Effector memory CD4-positive, alpha-beta T cell (primary cell): ENCODE results near the gene ACVR2B.
A peak's percentile ranks its signal among the peaks of the same experiment; 100 is the strongest.

Experiments used
- DNase-seq, 3 donors: peaks; one replicate each; pipeline ENCODE4 v3.0.0-alpha.2; 2020
- H3K27ac ChIP-seq: 2 replicates; pipeline ENCODE4 v1.7.0; 2013; ENCODE audit warnings: mild to moderate bottlenecking, low read length, moderate library complexity; ENCODE audit not compliant: insufficient read depth, poor library complexity, severe bottlenecking
- H3K27me3 ChIP-seq: replicated peaks from 2 replicates; pipeline ENCODE4 v1.7.0; 2013; ENCODE audit warnings: mild to moderate bottlenecking, low read length; ENCODE audit not compliant: insufficient read depth, control insufficient read depth, poor library complexity, severe bottlenecking
- H3K36me3 ChIP-seq: 2 replicates; pipeline ENCODE4 v1.7.0; 2013; ENCODE audit warnings: mild to moderate bottlenecking, low read length, moderate library complexity; ENCODE audit not compliant: control insufficient read depth, insufficient read depth
- H3K4me1 ChIP-seq: 2 replicates; pipeline ENCODE4 v1.7.0; 2013; ENCODE audit warnings: low read length, mild to moderate bottlenecking; ENCODE audit not compliant: control insufficient read depth, insufficient read depth, poor library complexity, severe bottlenecking
- H3K4me3 ChIP-seq: 2 replicates; pipeline ENCODE4 v1.7.0; 2013; ENCODE audit warnings: low read length, low read depth, mild to moderate bottlenecking; ENCODE audit not compliant: insufficient read depth, poor library complexity, severe bottlenecking
- H3K9me3 ChIP-seq: 2 replicates; pipeline ENCODE4 v1.7.0; 2013; ENCODE audit warnings: mild to moderate bottlenecking, low read length, moderate library complexity; ENCODE audit not compliant: control insufficient read depth

ACVR2B gene

DNA sequence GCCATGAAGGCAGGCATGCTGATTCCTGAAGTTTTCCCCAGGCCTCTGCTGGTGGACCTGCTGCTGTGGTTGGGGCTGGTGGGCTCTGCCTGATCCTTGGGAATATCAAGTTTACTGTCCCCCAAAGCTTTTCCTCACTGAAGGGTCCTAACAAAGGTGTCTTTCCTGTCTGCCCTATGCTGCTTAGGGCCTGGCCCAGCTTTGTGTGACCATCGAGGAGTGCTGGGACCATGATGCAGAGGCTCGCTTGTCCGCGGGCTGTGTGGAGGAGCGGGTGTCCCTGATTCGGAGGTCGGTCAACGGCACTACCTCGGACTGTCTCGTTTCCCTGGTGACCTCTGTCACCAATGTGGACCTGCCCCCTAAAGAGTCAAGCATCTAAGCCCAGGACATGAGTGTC lies 29.3 kb downstream of the ACVR2B start:
- Histone ChIP-seq H3K4me1 (no peaks in the 10 kb centered on the region), H3K27me3 (no peaks in the 10 kb centered on the region), H3K36me3 (peaks cover 30% of the 10 kb centered on the region), H3K4me3 (no peak overlapping the region), H3K9me3 (no peaks in the 10 kb centered on the region), H3K27ac (no peak overlapping the region)
- no peak for DNase-seq

DNA sequence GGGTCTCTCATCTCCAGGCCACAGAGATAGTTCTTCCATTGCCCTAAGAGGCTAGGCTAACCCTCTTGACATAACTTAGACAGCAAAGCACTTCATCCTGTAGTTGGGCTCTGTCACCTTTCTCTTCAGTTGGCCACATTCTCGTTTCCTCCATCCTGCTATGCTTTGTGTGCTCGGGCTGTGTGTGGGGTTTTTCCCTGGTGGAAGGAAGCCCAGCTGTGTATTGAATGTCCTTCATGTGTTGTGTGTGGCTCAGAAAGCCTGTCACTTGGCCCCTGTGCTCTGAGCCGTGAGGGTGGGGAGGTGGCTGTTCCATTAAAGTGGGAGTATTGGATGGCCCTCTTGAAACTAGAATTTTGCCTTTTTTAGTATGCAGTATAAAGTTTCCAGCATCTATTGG lies 33.6 kb downstream of the ACVR2B start:
- peaks cover 12% of the 10 kb centered on the region for H3K36me3 ChIP-seq
- no peak overlapping the region for H3K27ac ChIP-seq
- no peaks in the 10 kb centered on the region for H3K4me1 ChIP-seq
- no peaks in the 10 kb centered on the region for H3K27me3 ChIP-seq
- H3K4me3 ChIP-seq, result no peak overlapping the region
- DNase-seq, result no peak
- no peaks in the 10 kb centered on the region for H3K9me3 ChIP-seq

DNA sequence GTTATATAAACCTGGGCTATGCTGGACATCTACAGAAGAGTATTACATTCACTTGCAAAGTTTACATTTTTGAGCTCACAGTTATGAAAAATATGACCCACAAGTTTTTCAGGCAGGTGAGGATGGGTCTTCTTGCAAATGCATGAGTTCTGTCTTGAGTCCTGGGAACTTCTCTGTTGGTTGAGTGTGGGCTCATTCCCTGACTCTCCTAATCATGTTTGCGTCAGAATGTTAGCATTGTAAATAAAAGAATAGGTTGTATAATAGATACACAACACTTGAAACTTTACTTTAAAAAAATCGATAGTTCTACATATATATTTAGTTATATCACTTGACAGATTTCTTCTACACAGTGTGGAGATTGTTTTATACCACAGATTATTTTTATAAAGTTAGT lies 35.3 kb downstream of the ACVR2B start:
- no peaks in the 10 kb centered on the region for H3K9me3 ChIP-seq
- H3K27me3 ChIP-seq, result no peaks in the 10 kb centered on the region
- H3K36me3 ChIP-seq, result peaks cover 4% of the 10 kb centered on the region
- no peak overlapping the region for H3K27ac ChIP-seq
- DNase-seq, result no peak
- no peaks in the 10 kb centered on the region for H3K4me1 ChIP-seq
- no peak overlapping the region for H3K4me3 ChIP-seq

DNA sequence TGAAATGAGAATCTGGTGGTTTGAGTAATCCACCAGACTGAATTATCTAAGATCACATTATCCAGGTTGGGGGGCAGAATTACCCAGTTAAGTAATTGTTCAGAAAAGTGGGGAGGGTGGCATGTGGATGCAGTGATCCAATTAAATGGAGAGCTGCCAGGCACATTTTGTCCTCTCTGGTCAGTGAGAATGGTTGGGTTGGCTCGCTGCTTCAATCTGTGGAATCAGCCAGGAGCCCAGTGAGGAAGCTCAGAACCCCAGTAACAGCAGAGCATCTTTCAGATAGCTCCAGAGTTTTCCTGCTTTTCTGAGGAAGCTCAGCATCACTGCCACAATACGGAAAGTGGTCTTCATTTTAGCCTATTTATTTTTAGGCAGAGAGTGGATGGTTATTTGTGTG lies 36.1 kb downstream of the ACVR2B start:
- Histone ChIP-seq H3K27ac (no peak overlapping the region), H3K9me3 (no peaks in the 10 kb centered on the region), H3K36me3 (peaks cover 3% of the 10 kb centered on the region), H3K27me3 (no peaks in the 10 kb centered on the region), H3K4me3 (no peak overlapping the region), H3K4me1 (no peaks in the 10 kb centered on the region)
- no peak for DNase-seq

DNA sequence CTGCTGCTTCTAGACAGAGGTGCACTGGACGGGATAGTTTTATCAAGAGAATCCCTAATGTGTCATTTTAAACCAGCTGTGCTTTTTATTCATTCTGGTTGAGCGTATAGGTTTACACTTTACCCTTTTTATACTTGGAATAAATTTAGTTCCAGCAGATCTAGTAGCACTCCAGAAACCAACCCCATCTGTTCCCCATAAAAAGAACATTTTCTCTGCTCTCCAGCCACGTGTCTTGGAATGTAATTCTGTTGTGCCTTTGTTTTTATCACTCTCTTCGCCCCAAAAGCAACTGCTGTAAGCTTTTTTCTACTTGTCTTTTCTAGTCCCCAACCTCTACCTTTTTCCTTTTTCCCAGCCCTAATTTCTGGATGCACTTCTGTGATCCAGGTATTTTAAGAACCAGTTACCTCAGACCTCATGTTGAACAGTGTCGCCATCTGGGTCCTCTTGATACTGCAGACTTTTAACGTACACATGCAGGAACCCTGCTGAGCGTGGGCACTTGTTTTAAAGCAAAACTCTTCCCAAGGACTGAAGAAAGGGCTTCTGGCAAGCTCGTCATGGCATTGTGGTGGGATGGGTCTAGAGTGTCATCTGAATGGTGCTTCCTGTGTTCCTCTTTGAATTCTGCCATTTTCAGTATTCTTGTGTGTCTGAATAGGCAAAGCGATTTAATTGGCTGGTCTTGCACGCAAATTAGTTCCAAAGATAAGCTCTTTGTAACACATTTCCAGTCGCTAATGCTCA lies 36.8 kb downstream of the ACVR2B start:
- no peak for DNase-seq
- Histone ChIP-seq H3K4me3 (no peak overlapping the region), H3K36me3 (no peaks in the 10 kb centered on the region), H3K27ac (no peak overlapping the region), H3K9me3 (no peaks in the 10 kb centered on the region), H3K27me3 (no peaks in the 10 kb centered on the region), H3K4me1 (no peaks in the 10 kb centered on the region)

DNA sequence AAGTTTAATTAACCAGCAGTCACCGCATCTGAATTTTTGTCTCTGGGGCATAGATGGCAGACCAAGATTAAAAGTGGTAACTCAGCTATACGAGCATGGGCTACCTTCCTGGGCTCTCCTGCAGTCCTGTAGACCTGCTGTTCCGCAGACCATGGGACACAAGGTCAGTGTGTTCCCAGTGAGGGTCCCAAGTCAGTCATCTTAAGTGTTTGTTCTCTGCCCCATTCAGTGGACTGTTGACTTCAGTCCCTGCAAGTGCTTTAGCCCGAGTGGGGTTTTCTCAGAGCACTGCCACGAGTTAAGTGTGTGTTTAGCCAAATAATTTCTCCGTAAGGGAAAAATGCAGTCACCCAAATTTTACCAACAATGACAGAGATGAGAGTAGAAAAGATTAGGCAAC lies 37.5 kb downstream of the ACVR2B start:
- Histone ChIP-seq H3K27ac (no peak overlapping the region), H3K27me3 (no peaks in the 10 kb centered on the region), H3K36me3 (no peaks in the 10 kb centered on the region), H3K4me3 (no peak overlapping the region), H3K4me1 (no peaks in the 10 kb centered on the region), H3K9me3 (no peaks in the 10 kb centered on the region)
- DNase-seq, result no peak

DNA sequence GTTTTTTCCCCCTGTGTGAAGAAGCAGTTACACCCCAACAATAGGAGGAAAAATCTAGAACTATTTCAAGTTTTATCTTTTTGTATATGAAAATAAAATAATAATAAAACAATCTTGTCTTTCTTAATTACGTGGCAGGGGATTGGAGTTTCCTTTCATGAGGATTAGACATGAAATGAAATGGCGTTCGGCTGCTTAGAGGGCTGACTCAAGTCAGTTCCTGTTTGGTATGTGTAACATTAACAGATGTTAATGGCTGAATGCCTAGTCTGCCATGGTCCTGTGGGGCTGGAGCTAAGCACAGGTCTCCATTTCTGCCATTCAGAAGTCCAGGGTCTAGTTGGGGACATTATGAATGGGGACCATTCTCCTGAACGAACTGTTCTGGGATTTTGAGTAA lies 39.3 kb downstream of the ACVR2B start:
- H3K27ac ChIP-seq, result no peak overlapping the region
- no peaks in the 10 kb centered on the region for H3K4me1 ChIP-seq
- no peaks in the 10 kb centered on the region for H3K9me3 ChIP-seq
- DNase-seq, result no peak
- H3K36me3 ChIP-seq, result no peaks in the 10 kb centered on the region
- no peaks in the 10 kb centered on the region for H3K27me3 ChIP-seq
- H3K4me3 ChIP-seq, result no peak overlapping the region

DNA sequence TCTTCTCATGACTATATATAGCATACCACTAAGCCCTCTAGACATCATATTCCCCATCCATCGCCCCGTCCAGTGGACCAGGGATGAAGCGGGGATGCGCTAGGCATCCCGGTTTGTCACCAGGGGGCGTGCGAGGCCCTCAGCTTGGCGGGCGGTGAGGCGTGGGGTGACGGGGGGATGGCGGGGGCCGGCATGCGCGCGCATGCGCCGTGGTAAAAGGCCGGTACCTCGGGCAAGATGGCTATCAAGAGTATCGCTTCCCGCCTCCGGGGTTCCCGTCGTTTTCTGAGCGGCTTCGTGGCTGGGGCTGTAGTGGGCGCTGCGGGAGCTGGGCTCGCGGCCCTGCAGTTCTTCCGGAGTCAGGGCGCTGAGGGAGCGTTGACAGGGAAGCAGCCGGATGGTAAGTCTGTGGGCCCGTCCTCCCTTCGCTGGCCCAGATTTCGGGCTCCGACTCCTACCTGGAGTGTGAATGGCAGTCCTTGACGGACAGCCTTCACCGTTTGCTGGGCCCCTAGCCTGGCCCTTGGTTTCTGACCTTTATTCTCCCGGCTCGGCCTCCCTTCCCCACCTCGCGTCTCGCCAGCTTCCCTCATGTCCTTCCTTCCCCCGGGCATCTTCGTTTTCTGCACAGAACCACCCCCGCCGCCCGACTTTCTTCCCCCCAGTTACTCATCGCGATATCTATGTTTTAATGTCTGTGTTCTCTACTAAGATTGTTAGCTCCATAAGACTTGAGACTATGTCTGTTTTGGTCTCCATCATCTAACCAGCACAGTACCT lies 42.6 kb downstream of the ACVR2B start, which contains the start of gene EXOG:
Gene EXOG (plus strand): TSS at position 210 of the 780 bp plus-strand sequence. CDS start 28 bp downstream, at position 238.
- Histone ChIP-seq H3K27me3 (no peaks in the 10 kb centered on the region), H3K4me1 (no peaks in the 10 kb centered on the region), H3K27ac (peak within 1 kb of the TSS; percentile 56), H3K4me3 (peak within 1 kb of the TSS; percentile 78), H3K9me3 (no peaks in the 10 kb centered on the region), H3K36me3 (no peaks in the 10 kb centered on the region)
- peak; percentile 90 to 94 (median 92) for DNase-seq

DNA sequence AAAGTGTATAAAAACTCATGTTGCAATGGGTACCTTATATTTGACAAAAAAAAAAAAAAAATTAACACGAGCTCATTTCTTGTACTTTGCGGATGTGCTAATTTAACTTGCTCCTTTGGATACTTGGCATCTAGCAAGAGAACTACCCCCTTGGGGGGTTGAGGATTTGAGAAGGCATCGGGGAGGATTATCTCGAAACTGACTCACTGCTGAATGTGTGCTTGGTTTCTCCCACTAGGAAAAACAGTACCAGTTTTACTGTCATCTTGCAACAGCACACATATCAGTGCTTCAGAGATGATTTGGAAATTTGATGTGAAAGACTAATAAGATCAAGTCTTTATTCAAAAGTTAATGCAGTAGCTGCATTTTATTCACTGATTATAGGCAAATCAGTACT lies 43.3 kb downstream of the ACVR2B start:
- Histone ChIP-seq H3K36me3 (no peaks in the 10 kb centered on the region), H3K27ac (no peak overlapping the region), H3K4me1 (no peaks in the 10 kb centered on the region), H3K9me3 (no peaks in the 10 kb centered on the region), H3K27me3 (no peaks in the 10 kb centered on the region), H3K4me3 (peak overlapping the region; percentile 78)
- no peak for DNase-seq

DNA sequence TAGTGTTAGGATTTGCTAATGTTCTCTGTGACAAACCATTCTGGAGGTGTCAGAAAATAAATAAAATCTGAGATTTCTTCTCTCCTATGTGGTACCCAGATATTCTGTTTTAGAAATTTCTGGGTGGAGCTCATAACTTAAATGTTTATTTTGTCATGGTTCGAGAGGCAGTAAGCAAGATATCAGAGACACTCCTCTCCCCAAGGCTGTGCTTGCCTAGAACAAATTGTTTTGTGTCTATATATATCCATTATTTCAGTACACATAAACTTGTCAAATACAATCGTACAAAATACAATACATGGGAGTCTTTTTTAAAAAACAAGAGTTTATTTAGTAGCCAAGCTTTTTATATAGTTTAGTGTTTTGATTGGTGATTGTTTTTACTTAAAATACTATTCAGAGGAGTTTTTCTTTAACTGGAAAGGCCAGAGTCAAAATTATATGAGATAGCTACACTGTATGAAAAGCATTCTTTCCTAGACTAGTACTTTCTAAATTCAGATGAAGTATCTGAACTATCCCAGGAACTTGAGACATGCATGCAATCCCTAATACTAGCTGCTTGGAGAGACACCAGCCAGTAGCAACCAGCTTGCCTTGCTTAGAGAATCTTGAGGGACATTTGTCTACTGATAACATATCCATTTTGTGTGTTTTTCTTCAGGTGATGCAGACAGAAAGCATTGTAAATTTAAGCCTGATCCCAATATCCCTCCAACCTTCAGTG lies 47.2 kb downstream of the ACVR2B start:
- H3K36me3 ChIP-seq, result peaks cover 15% of the 10 kb centered on the region
- no peak for DNase-seq
- no peak overlapping the region for H3K4me3 ChIP-seq
- no peaks in the 10 kb centered on the region for H3K9me3 ChIP-seq
- H3K27me3 ChIP-seq, result no peaks in the 10 kb centered on the region
- H3K4me1 ChIP-seq, result no peaks in the 10 kb centered on the region
- H3K27ac ChIP-seq, result no peak overlapping the region
